Measurements from ENCODE around the gene EML5. TPM values are rescaled to one million over a fixed set of nuclear protein-coding genes. Genes with fewer than 3 reads are reported as not detected.

Gene EML5
- total and polyA plus RNA-seq, 3 donors from 2014 or later = 4.2 to 19.3 (median 17.7) TPM

DNA sequence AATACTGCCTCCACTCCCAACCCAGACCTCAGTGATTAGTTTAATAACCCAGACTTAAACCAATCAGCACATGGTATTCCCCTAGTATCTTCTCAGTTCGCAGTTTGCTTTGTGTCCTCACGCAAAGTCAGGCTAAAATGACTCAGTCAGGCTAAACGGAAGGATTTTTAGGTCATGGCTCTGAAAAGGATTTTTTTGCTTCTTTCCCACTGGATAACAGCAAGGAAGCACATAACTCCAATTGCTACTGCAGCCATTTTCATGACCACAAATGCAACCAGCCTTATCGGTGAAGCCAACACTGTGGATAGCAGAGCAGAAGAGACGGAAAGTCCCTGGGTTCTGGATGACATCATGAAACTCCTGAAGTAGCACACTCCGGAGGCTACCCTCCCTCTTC is 162.2 kb downstream of the EML5 start:
- WGBS, 2 donors = 63 to 83% methylated on average over 6 of the region's 6 CpGs
- TF ChIP-seq CTCF (IDR thresholded peaks at IDR 0.05) (no peak), POLR2A (IDR thresholded peaks at IDR 0.05) (no peak)
- peak; percentile 50 for DNase-seq
- H3K27me3 ChIP-seq = no peaks in the 10 kb centered on the region
- H3K4me1 ChIP-seq = no peaks in the 10 kb centered on the region
- intact Hi-C loops (cut with DNase I; ENCODE audit: low total_unique reads) = no loop called here
- no peaks in the 10 kb centered on the region for H3K9me3 ChIP-seq
- no peaks in the 10 kb centered on the region for H3K36me3 ChIP-seq (ENCODE audit: low read depth, missing control alignments)
- H3K27ac ChIP-seq = no peak overlapping the region
- no peak overlapping the region for H3K4me3 ChIP-seq

- Histone ChIP-seq H3K9me3 (no peaks in the 10 kb centered on the region), H3K4me3 (no peak overlapping the region), H3K4me1 (no peaks in the 10 kb centered on the region), H3K27me3 (no peaks in the 10 kb centered on the region), H3K27ac (no peak overlapping the region), H3K36me3 (ENCODE audit: low read depth, missing control alignments) (no peaks in the 10 kb centered on the region)
- intact Hi-C loops (cut with DNase I; ENCODE audit: low total_unique reads) = no loop called here
- TF ChIP-seq POLR2A (IDR thresholded peaks at IDR 0.05) (no peak), CTCF (IDR thresholded peaks at IDR 0.05) (no peak)
- DNase-seq = no peak
Observed at GRCh38 chr14:88628462-88628861, 164.3 kb downstream of the EML5 start.

GRCh38 chr14:88628033-88628432 is 164.7 kb downstream of the EML5 start:
- H3K36me3 ChIP-seq (ENCODE audit: low read depth, missing control alignments) = no peaks in the 10 kb centered on the region
- H3K27ac ChIP-seq = no peak overlapping the region
- intact Hi-C loops (cut with DNase I; ENCODE audit: low total_unique reads) = no loop called here
- no peaks in the 10 kb centered on the region for H3K27me3 ChIP-seq
- H3K4me1 ChIP-seq = no peaks in the 10 kb centered on the region
- H3K9me3 ChIP-seq = no peaks in the 10 kb centered on the region
- TF ChIP-seq CTCF (IDR thresholded peaks at IDR 0.05) (no peak), POLR2A (IDR thresholded peaks at IDR 0.05) (no peak)
- no peak for DNase-seq
- H3K4me3 ChIP-seq = no peak overlapping the region

GRCh38 chr14:88625671-88626070 is 167.1 kb downstream of the EML5 start:
- Histone ChIP-seq H3K4me1 (no peaks in the 10 kb centered on the region), H3K4me3 (no peak overlapping the region), H3K9me3 (no peaks in the 10 kb centered on the region), H3K27ac (no peak overlapping the region), H3K36me3 (ENCODE audit: low read depth, missing control alignments) (no peaks in the 10 kb centered on the region), H3K27me3 (no peaks in the 10 kb centered on the region)
- intact Hi-C loops (cut with DNase I; ENCODE audit: low total_unique reads) = no loop called here
- TF ChIP-seq POLR2A (IDR thresholded peaks at IDR 0.05) (no peak), CTCF (IDR thresholded peaks at IDR 0.05) (no peak)
- WGBS, 2 donors = 92 to 97% methylated on average over 3 of the region's 3 CpGs
- no peak for DNase-seq

DNA sequence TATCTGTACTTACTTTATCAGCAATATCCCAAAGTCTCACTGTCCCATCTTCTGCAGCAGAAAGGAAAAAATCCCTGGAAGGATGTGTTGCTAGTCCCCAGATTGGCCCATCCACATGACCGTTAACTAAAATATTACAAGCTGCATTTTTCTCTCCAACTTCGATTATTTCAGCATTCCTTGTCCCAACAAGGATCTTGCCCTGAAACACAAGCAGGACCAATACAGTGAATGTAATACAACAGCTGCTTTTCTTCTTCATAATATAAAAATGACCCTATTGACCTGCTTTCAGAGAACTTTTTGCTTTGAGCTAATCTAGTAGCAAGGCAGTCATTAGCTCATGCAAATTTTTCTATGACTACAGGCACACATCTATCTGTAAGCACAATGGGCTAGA is 171.7 kb downstream of the EML5 start:
- H3K4me1 ChIP-seq = no peaks in the 10 kb centered on the region
- H3K4me3 ChIP-seq = no peak overlapping the region
- no peaks in the 10 kb centered on the region for H3K9me3 ChIP-seq
- H3K27ac ChIP-seq = no peak overlapping the region
- TF ChIP-seq CTCF (IDR thresholded peaks at IDR 0.05) = no peak
- TF ChIP-seq POLR2A (IDR thresholded peaks at IDR 0.05) = no peak
- intact Hi-C loops (cut with DNase I; ENCODE audit: low total_unique reads) = no loop called here
- no peaks in the 10 kb centered on the region for H3K36me3 ChIP-seq (ENCODE audit: low read depth, missing control alignments)
- no peaks in the 10 kb centered on the region for H3K27me3 ChIP-seq
- no peak for DNase-seq
- 39 to 53% methylated on average over 2 of the region's 2 CpGs for WGBS, 2 donors

All from testis (tissue), 3 donors.